ENCODE measurements around the gene TRIM40. TPM values are rescaled to one million over a fixed set of nuclear protein-coding genes. Genes with fewer than 3 reads are reported as not detected.

TRIM40 gene
- total RNA-seq, 1 experiment from 2014 or later, result not detected

GRCh38 chr6:30164714-30165113 is 28.8 kb downstream of the TRIM40 start:
- ATAC-seq (no peak), DNase-seq (ENCODE audit: low read depth, low spot score) (no peak)
- ChIA-PET CTCF (no interaction called here), RAD21 (ENCODE audit: low non-redundant PET in 1 of 2, low total read pairs in 2 of 2, uncharacterized antibody in 2 of 2, unreplicated experiment in 2 of 2) (no interaction called here), POLR2A (no interaction called here)
- Histone ChIP-seq H3K79me2 (ENCODE audit: insufficient read depth, low read length) (no peaks in the 10 kb centered on the region), H4K20me1 (ENCODE audit: insufficient read depth) (no peaks in the 10 kb centered on the region), H3K9me2 (ENCODE audit: insufficient read depth) (no peaks in the 10 kb centered on the region), H3K27ac (ENCODE audit: low read depth, low read length) (no peak overlapping the region), H3K9me3 (ENCODE audit: control insufficient read depth in 1 of 2, insufficient read depth in 1 of 2, low read depth in 1 of 2, low read length in 2 of 2) (no peaks in the 10 kb centered on the region), H3K4me3 (replicated peaks in 1 of 2; ENCODE audit: low read depth in 1 of 2, low read length in 2 of 2) (no peak overlapping the region), H3K4me2 (ENCODE audit: low read length) (peak overlapping the region; percentile 93; the same call in 1 of the 2 replicates), H3K9ac (ENCODE audit: low read length) (no peak overlapping the region), H3K4me1 (ENCODE audit: control insufficient read depth in 1 of 2, insufficient read depth in 2 of 2, low read length in 2 of 2) (peaks cover 9 to 25% of the 10 kb centered on the region in 2 experiments; a peak in 3 of 4 replicates), H3K27me3 (ENCODE audit: insufficient read depth, low read length) (no peaks in the 10 kb centered on the region), H2AFZ (ENCODE audit: low read depth, low read length, poor library complexity, severe bottlenecking) (no peak overlapping the region), H3K36me3 (ENCODE audit: control insufficient read depth in 1 of 2, insufficient read depth in 2 of 2, low read length in 2 of 2) (no peaks in the 10 kb centered on the region)
- BruUV-seq (replicated peaks), result no TSS peak
- TF ChIP-seq TCF7L2 (IDR thresholded peaks at IDR 0.05; ENCODE audit: borderline replicate concordance, extremely low read depth, insufficient read depth, insufficient read length) (no peak), SRF (IDR thresholded peaks at IDR 0.05; ENCODE audit: low read depth) (no peak), ZFX (IDR thresholded peaks at IDR 0.05) (no peak), SIN3A (IDR thresholded peaks at IDR 0.05; ENCODE audit: low read depth) (no peak), JUND (IDR thresholded peaks at IDR 0.05) (no peak), POLR2A (IDR thresholded peaks at IDR 0.05; ENCODE audit: borderline replicate concordance, extremely low read depth, insufficient read depth, insufficient read length) (no peak), CBX3 (IDR thresholded peaks at IDR 0.05; ENCODE audit: low read depth) (no peak), EZH2 (IDR thresholded peaks at IDR 0.05) (no peak), POLR2AphosphoS5 (IDR thresholded peaks at IDR 0.05; ENCODE audit: low read depth, low read length) (no peak), CEBPB (IDR thresholded peaks at IDR 0.05; ENCODE audit: low read depth) (no peak), ELF1 (IDR thresholded peaks at IDR 0.05; ENCODE audit: borderline replicate concordance, low read depth) (no peak), MAX (IDR thresholded peaks at IDR 0.05) (no peak), YY1 (IDR thresholded peaks at IDR 0.05; ENCODE audit: extremely low read depth, insufficient replicate concordance, low read depth, low read length) (no peak), EGR1 (IDR thresholded peaks at IDR 0.05; ENCODE audit: low read depth) (no peak), ZNF274 (IDR thresholded peaks at IDR 0.05; ENCODE audit: low read depth, low read length) (no peak), FOSL1 (IDR thresholded peaks at IDR 0.05; ENCODE audit: low read depth) (no peak), EZH2phosphoT487 (IDR thresholded peaks at IDR 0.05; ENCODE audit: borderline replicate concordance) (no peak)
- TF ChIP-seq, protein P1, sequence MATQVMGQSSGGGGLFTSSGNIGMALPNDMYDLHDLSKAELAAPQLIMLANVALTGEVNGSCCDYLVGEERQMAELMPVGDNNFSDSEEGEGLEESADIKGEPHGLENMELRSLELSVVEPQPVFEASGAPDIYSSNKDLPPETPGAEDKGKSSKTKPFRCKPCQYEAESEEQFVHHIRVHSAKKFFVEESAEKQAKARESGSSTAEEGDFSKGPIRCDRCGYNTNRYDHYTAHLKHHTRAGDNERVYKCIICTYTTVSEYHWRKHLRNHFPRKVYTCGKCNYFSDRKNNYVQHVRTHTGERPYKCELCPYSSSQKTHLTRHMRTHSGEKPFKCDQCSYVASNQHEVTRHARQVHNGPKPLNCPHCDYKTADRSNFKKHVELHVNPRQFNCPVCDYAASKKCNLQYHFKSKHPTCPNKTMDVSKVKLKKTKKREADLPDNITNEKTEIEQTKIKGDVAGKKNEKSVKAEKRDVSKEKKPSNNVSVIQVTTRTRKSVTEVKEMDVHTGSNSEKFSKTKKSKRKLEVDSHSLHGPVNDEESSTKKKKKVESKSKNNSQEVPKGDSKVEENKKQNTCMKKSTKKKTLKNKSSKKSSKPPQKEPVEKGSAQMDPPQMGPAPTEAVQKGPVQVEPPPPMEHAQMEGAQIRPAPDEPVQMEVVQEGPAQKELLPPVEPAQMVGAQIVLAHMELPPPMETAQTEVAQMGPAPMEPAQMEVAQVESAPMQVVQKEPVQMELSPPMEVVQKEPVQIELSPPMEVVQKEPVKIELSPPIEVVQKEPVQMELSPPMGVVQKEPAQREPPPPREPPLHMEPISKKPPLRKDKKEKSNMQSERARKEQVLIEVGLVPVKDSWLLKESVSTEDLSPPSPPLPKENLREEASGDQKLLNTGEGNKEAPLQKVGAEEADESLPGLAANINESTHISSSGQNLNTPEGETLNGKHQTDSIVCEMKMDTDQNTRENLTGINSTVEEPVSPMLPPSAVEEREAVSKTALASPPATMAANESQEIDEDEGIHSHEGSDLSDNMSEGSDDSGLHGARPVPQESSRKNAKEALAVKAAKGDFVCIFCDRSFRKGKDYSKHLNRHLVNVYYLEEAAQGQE (IDR thresholded peaks at IDR 0.05; ENCODE audit: low read depth), result no peak
- TF ChIP-seq, protein P2, sequence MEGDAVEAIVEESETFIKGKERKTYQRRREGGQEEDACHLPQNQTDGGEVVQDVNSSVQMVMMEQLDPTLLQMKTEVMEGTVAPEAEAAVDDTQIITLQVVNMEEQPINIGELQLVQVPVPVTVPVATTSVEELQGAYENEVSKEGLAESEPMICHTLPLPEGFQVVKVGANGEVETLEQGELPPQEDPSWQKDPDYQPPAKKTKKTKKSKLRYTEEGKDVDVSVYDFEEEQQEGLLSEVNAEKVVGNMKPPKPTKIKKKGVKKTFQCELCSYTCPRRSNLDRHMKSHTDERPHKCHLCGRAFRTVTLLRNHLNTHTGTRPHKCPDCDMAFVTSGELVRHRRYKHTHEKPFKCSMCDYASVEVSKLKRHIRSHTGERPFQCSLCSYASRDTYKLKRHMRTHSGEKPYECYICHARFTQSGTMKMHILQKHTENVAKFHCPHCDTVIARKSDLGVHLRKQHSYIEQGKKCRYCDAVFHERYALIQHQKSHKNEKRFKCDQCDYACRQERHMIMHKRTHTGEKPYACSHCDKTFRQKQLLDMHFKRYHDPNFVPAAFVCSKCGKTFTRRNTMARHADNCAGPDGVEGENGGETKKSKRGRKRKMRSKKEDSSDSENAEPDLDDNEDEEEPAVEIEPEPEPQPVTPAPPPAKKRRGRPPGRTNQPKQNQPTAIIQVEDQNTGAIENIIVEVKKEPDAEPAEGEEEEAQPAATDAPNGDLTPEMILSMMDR (IDR thresholded peaks at IDR 0.05 in 2 of 3, conservative IDR thresholded peaks at IDR 0.05 in 1 of 3; ENCODE audit: borderline replicate concordance in 1 of 3, insufficient read depth in 1 of 3, low read depth in 2 of 3, low read length in 2 of 3), result no peak
- TF ChIP-seq, protein P3, sequence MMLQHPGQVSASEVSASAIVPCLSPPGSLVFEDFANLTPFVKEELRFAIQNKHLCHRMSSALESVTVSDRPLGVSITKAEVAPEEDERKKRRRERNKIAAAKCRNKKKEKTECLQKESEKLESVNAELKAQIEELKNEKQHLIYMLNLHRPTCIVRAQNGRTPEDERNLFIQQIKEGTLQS (IDR thresholded peaks at IDR 0.05), result no peak
- intact Hi-C loops (cut with micrococcal nuclease), result no loop called here

All from HCT116 (cell line).